Measurements from ENCODE around the gene KCTD4.

GRCh38 chr13:45219123-45219891 lies 18.5 kb upstream of the KCTD4 start:
- TF ChIP-seq CTCF (IDR thresholded peaks at IDR 0.05; ENCODE audit: low read depth, low read length, poor library complexity, severe bottlenecking): no peak
- no peak for TF ChIP-seq EZH2phosphoT487 (IDR thresholded peaks at IDR 0.05; ENCODE audit: borderline replicate concordance, low read length)
